ENCODE measurements around the gene ROPN1. TPM values are rescaled to one million over a fixed set of nuclear protein-coding genes. Genes with fewer than 3 reads are reported as not detected.

Gene ROPN1
- total and polyA plus RNA-seq, 2 of the 13 experiments (the other 11 are each of a cell fraction or from before 2014, with no cell fraction given): not detected

DNA sequence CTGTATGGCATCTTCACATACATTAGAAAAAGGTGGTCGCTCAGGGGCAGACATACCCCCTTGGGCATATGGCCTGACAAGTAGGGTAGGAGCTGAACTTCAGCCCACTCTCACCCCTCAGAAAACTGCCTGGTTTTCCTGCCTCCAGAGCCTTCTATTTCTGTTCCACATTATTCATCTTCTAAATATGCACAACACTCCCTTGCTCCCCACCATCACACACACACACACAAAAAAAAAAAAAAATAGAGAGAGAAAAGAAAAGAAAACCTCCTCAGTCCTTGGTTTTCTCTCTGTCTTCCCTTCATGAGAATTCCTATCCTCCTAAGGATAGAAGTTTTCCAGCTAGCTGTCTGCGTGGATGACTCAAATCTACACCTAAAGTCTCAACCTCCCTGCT, 5.6 kb upstream of the ROPN1 start (continued):
- TF ChIP-seq, protein P1, sequence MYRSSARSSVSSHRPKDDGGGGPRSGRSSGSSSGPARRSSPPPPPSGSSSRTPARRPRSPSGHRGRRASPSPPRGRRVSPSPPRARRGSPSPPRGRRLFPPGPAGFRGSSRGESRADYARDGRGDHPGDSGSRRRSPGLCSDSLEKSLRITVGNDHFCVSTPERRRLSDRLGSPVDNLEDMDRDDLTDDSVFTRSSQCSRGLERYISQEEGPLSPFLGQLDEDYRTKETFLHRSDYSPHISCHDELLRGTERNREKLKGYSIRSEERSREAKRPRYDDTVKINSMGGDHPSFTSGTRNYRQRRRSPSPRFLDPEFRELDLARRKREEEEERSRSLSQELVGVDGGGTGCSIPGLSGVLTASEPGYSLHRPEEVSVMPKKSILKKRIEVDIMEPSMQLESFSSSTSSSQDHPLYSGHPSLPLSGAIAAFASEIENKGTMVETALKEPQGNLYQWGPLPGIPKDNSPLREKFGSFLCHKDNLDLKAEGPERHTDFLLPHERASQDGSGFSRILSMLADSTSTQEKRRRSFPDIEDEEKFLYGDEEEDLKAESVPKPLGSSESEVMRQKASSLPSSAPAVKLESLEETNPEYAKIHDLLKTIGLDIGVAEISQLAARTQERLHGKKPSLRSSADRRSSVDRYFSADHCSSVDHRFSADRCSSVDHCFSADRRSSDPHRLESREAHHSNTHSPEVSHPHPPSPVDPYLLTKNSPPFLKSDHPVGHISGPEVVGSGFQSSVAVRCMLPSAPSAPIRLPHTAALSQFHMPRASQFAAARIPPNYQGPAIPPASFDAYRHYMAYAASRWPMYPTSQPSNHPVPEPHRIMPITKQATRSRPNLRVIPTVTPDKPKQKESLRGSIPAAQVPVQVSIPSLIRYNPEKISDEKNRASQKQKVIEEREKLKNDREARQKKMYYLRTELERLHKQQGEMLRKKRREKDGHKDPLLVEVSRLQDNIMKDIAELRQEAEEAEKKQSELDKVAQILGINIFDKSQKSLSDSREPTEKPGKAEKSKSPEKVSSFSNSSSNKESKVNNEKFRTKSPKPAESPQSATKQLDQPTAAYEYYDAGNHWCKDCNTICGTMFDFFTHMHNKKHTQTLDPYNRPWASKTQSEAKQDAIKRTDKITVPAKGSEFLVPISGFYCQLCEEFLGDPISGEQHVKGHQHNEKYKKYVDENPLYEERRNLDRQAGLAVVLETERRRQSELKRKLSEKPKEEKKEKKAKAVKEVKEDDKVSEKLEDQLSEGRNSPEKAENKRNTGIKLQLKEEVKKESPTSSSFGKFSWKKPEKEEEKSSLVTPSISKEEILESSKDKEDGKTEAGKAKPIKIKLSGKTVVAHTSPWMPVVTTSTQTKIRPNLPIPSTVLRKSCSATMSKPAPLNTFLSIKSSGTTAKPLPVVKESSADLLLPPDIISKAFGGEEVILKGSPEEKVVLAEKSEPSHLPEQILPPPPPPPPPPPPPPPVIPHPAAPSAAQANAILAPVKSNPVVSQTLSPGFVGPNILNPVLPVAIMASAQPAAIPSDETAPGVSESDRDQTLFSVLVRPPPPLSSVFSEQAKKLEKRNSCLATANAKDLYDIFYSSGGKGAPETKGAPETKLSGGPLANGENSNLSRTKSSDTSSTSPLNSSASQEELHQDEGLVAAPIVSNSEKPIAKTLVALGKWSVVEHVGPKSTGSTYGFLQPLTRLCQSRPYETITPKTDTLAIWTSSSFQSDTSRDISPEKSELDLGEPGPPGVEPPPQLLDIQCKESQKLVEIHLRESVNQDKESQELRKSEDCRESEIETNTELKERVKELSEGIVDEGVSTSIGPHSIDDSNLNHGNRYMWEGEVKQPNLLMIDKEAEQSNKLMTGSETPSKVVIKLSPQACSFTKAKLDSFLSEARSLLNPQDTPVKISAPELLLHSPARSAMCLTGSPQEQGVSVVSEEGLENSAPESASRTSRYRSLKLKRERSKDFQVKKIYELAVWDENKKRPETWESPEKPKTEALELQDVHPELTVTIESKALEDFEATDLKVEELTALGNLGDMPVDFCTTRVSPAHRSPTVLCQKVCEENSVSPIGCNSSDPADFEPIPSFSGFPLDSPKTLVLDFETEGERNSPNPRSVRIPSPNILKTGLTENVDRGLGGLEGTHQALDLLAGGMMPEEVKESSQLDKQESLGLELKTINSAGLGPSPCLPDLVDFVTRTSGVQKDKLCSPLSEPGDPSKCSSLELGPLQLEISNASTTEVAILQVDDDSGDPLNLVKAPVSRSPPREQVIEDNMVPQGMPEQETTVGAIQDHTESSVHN (CRISPR knock-in tag; IDR thresholded peaks at IDR 0.05): no peak
- TF ChIP-seq CHD2 (IDR thresholded peaks at IDR 0.05; ENCODE audit: low read depth, low read length) (no peak), THRA (CRISPR knock-in tag; IDR thresholded peaks at IDR 0.05; ENCODE audit: borderline replicate concordance) (no peak), TBP (CRISPR knock-in tag; IDR thresholded peaks at IDR 0.05) (no peak), TBX2 (CRISPR knock-in tag; IDR thresholded peaks at IDR 0.05; ENCODE audit: borderline replicate concordance) (no peak), THAP9 (CRISPR knock-in tag; IDR thresholded peaks at IDR 0.05; ENCODE audit: borderline replicate concordance) (no peak), HOXA7 (CRISPR knock-in tag; IDR thresholded peaks at IDR 0.05) (no peak), ZNF646 (CRISPR knock-in tag; IDR thresholded peaks at IDR 0.05) (no peak), TBX3 (IDR thresholded peaks at IDR 0.05; ENCODE audit: borderline replicate concordance) (no peak), ZMYM2 (CRISPR knock-in tag; IDR thresholded peaks at IDR 0.05) (no peak)

Data from HepG2 (cell line).